Measurements from ENCODE around the gene PXN.

The PXN gene

DNA sequence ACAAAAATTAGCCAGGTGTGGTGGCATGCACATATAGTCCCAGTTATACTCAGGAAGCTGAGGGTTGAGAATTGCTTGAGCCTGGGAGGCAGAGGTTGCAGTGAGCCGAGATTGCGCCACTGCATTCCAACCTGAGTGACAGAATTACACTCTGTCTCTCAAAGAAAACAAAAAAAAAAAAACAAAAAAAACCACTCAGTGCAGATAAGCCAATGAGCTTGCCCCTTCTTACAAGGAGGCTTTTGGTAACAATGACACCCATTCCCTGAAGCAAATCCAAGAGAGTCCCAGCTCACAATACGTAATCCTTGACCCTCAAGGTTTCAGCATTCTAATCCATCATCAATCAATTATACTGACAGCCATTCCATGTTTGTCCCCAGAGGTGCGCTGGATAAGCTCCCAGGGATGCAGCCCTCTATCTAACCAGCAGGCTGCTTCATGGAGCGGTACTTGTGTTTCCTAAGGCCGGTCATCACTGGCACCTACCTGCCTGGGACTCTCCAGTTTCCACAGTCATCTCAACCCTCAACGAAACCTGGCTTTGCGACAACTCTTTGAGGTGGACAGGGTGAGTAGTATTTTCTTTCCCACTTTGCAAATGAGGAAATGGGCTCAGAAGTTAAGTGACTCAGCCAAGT lies 83.4 kb downstream of the PXN start:
- DNase-seq (ENCODE audit: low read depth in 1 of 2, low spot score in 1 of 2), result no peak
- H3K27me3 ChIP-seq (ENCODE audit: insufficient read depth, poor library complexity, severe bottlenecking), result no peaks in the 10 kb centered on the region
- no peak overlapping the region for H3K4me3 ChIP-seq (replicated peaks; ENCODE audit: insufficient read depth, low read length)
- TF ChIP-seq, protein P1, sequence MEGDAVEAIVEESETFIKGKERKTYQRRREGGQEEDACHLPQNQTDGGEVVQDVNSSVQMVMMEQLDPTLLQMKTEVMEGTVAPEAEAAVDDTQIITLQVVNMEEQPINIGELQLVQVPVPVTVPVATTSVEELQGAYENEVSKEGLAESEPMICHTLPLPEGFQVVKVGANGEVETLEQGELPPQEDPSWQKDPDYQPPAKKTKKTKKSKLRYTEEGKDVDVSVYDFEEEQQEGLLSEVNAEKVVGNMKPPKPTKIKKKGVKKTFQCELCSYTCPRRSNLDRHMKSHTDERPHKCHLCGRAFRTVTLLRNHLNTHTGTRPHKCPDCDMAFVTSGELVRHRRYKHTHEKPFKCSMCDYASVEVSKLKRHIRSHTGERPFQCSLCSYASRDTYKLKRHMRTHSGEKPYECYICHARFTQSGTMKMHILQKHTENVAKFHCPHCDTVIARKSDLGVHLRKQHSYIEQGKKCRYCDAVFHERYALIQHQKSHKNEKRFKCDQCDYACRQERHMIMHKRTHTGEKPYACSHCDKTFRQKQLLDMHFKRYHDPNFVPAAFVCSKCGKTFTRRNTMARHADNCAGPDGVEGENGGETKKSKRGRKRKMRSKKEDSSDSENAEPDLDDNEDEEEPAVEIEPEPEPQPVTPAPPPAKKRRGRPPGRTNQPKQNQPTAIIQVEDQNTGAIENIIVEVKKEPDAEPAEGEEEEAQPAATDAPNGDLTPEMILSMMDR (IDR thresholded peaks at IDR 0.05; ENCODE audit: insufficient read depth, low read length), result no peak
- TF ChIP-seq SPI1 (IDR thresholded peaks at IDR 0.05; ENCODE audit: borderline replicate concordance, low read depth) (no peak), POLR2AphosphoS5 (IDR thresholded peaks at IDR 0.05; ENCODE audit: low read depth) (no peak), GABPA (IDR thresholded peaks at IDR 0.05; ENCODE audit: low read depth) (no peak)
- TF ChIP-seq, protein P2, sequence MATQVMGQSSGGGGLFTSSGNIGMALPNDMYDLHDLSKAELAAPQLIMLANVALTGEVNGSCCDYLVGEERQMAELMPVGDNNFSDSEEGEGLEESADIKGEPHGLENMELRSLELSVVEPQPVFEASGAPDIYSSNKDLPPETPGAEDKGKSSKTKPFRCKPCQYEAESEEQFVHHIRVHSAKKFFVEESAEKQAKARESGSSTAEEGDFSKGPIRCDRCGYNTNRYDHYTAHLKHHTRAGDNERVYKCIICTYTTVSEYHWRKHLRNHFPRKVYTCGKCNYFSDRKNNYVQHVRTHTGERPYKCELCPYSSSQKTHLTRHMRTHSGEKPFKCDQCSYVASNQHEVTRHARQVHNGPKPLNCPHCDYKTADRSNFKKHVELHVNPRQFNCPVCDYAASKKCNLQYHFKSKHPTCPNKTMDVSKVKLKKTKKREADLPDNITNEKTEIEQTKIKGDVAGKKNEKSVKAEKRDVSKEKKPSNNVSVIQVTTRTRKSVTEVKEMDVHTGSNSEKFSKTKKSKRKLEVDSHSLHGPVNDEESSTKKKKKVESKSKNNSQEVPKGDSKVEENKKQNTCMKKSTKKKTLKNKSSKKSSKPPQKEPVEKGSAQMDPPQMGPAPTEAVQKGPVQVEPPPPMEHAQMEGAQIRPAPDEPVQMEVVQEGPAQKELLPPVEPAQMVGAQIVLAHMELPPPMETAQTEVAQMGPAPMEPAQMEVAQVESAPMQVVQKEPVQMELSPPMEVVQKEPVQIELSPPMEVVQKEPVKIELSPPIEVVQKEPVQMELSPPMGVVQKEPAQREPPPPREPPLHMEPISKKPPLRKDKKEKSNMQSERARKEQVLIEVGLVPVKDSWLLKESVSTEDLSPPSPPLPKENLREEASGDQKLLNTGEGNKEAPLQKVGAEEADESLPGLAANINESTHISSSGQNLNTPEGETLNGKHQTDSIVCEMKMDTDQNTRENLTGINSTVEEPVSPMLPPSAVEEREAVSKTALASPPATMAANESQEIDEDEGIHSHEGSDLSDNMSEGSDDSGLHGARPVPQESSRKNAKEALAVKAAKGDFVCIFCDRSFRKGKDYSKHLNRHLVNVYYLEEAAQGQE (IDR thresholded peaks at IDR 0.05; ENCODE audit: insufficient replicate concordance, low read depth), result no peak
- no peak overlapping the region for H3K27ac ChIP-seq (replicated peaks)

DNA sequence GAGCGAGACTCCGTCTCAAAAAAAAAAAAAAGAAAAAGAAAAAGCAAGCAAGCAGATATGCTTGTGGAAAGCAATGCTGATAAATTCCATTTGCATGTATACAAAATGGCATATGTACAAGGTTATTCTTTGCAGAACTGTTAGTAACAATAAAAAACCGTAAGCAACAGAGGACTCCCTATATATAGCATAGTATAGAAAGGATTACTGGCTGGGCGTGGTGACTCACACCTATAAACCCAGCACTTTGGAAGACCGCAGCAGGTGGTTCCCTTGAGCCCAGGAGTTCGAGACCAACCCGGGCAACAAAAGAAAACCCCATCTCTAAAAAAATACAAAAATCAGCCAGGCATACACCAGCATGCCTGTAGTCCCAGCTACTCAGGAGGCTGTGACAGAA lies 84.6 kb downstream of the PXN start:
- DNase-seq (ENCODE audit: low read depth in 1 of 2, low spot score in 1 of 2), result no peak

DNA sequence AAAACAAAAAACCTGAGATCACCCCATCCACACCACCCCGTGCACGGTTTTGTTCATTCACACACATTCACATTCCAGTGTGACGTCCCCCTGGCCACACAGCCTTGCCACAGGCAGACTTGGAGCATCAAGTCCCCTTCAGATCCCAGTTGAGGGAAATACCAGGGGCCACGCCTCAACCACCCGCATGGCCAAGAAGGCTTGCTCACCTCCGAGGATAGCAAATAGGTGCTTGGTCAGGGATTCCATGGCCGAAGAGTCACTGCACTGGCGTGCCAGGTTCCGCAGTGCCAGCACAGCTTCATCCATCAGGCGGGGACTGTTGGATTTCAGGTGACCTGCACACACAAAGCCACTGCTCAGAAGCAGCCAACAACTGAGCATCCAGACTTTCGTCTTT lies 90.0 kb downstream of the PXN start:
- H3K27ac ChIP-seq (replicated peaks), result no peak overlapping the region
- no peak for DNase-seq (ENCODE audit: low read depth in 1 of 2, low spot score in 1 of 2)
- H3K4me3 ChIP-seq (replicated peaks; ENCODE audit: insufficient read depth, low read length), result no peak overlapping the region
- no peaks in the 10 kb centered on the region for H3K27me3 ChIP-seq (ENCODE audit: insufficient read depth, poor library complexity, severe bottlenecking)
- TF ChIP-seq SPI1 (IDR thresholded peaks at IDR 0.05; ENCODE audit: borderline replicate concordance, low read depth) (no peak), POLR2AphosphoS5 (IDR thresholded peaks at IDR 0.05; ENCODE audit: low read depth) (no peak), GABPA (IDR thresholded peaks at IDR 0.05; ENCODE audit: low read depth) (no peak)
- TF ChIP-seq, protein P1 (IDR thresholded peaks at IDR 0.05; ENCODE audit: insufficient read depth, low read length), result no peak
- TF ChIP-seq, protein P2 (IDR thresholded peaks at IDR 0.05; ENCODE audit: insufficient replicate concordance, low read depth), result no peak

More for the DNA sequence above, 84.6 kb downstream of the PXN start:
- TF ChIP-seq POLR2AphosphoS5 (IDR thresholded peaks at IDR 0.05; ENCODE audit: low read depth), result no peak
- TF ChIP-seq GABPA (IDR thresholded peaks at IDR 0.05; ENCODE audit: low read depth), result no peak
- TF ChIP-seq, protein P1 (IDR thresholded peaks at IDR 0.05; ENCODE audit: insufficient read depth, low read length), result no peak
- TF ChIP-seq, protein P2 (IDR thresholded peaks at IDR 0.05; ENCODE audit: insufficient replicate concordance, low read depth), result no peak
- no peak for TF ChIP-seq SPI1 (IDR thresholded peaks at IDR 0.05; ENCODE audit: borderline replicate concordance, low read depth)
- Histone ChIP-seq H3K27ac (replicated peaks) (no peak overlapping the region), H3K27me3 (ENCODE audit: insufficient read depth, poor library complexity, severe bottlenecking) (no peaks in the 10 kb centered on the region), H3K4me3 (replicated peaks; ENCODE audit: insufficient read depth, low read length) (no peak overlapping the region)
